Ramos (cell line): ENCODE results near the gene DQX1.

Experiments
- in situ Hi-C: fragments of 300-500 bp; cut with MboI; formaldehyde crosslinking; loops from one replicate; pipeline ENCODE4 v1.14.3; 2022; ENCODE audit warnings: low sequenced_read_pairs; ENCODE audit not compliant: unreplicated experiment

The DQX1 gene

GRCh38 chr2:74554820-74555531 lies 28.9 kb upstream of the DQX1 start:
- in situ Hi-C loops, result no loop called here

- in situ Hi-C loops, result no loop called here
Observed at GRCh38 chr2:74553892-74554819, 28.1 kb upstream of the DQX1 start, which contains the start of the genes DOK1 and LOXL3. Gene DOK1 (plus strand): TSS chr2:74554720. CDS start chr2:74554755, 35 bp downstream. Gene LOXL3 (minus strand): TSS chr2:74553942. CDS start chr2:74552634, 1,308 bp downstream.

DNA sequence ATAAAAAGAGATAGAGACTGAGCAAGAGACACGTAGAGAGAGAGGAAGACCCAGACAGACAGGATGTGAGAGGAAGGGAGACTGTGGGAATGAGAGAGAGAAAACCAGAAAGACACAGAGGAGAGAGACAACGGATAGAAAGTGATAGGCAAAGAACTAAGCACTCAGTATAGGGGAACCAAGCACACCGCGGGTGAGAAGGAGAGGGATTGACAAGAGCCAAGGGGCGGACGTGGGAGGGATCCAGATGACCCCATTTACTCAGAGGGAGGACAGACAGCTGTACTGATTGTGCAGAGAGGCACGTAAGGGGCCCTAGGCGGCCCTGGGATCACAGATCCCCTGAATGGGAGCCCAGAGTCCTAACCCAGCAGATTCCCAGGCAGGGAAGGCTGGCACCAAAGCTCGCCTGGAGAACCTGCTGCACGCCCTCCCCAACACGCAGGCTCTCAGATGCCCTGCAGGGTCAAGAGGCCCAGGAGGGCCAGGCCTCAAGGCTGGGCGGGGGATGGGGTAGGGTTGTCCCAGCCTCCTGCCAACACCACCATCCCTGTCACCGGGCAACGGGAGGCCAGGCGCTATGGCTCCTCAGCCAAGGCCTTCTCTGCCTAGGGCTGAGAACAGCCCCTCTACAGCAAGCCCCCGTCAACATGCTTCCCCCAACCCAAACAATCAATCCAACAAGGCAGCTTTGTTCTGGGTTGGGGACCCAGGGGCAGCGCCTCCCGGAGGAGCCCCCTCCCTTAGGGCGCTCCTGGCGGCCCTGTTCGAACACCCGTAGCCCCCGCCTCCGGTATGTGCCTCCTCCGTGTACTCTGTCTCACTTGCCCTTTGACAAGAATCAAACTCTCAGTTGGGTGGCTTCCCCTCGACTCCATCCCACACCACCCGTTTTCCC lies 27.1 kb upstream of the DQX1 start:
- in situ Hi-C loops, result no loop called here

DNA sequence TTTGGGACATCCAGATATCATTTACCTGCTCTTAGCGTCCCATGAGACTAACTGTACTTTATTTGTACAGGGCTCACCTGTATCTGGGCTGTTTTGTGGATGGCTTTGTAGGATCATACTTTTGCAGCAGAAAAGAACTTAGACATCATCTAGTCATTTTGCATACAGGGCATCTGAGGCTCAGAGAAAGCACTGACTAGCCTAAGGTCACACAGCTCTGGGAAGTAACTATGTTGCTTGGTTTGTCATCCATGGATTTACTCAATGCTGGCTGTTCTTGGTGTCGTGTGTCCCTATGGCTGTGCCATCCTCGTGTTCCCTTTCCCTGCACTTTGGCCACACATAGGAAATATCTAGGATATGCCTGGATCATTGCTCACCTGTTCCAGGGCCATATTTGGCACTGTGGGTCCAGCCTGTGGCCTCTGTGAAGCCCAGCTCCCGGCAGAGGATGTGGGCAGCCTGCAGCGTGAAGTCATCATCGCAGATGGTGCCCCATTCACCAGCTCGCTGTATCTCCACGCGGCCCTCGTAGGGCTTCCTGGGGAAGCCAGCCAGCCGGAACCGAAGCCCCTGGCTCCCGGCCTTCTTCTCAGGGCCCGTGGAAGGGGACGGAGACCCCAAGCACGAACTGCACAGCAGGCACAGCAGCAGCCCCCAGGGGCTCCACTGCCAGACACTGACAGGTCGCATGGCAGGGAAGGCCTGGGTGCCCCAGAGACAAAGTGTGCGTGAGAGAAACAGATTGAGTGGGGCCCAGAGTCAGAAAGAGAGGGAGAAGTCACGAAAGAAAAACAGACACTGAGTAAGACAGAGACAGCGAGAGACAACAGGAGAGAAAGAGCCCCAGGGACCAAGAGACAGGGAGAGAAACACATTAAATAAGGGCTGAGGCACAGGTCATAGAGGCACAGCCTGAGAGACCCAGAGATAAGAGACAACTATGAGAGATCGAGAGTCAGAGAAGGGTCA lies 26.2 kb upstream of the DQX1 start:
- in situ Hi-C loops, result no loop called here

DNA sequence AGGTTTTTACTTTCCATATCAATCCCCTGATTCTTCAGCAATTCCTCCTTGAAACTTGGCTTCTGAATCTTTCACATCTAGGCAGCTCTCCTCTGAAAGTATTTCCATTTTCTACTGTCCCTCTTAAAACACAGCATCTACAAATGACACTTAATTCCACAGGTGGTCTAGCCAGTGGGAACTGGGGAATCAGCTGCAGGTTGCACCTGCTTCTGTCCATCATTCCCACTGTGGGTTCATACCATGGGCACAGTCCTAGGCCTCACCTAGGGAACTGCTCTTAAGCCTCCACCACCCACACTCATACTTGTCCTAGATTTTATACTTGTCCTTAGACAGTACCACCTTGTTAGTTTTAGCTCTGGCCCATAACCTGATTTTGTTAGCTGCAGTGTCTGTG lies 25.5 kb upstream of the DQX1 start:
- in situ Hi-C loops, result no loop called here

- in situ Hi-C loops, result no loop called here
Observed at GRCh38 chr2:74550231-74550630, 24.2 kb upstream of the DQX1 start.

DNA sequence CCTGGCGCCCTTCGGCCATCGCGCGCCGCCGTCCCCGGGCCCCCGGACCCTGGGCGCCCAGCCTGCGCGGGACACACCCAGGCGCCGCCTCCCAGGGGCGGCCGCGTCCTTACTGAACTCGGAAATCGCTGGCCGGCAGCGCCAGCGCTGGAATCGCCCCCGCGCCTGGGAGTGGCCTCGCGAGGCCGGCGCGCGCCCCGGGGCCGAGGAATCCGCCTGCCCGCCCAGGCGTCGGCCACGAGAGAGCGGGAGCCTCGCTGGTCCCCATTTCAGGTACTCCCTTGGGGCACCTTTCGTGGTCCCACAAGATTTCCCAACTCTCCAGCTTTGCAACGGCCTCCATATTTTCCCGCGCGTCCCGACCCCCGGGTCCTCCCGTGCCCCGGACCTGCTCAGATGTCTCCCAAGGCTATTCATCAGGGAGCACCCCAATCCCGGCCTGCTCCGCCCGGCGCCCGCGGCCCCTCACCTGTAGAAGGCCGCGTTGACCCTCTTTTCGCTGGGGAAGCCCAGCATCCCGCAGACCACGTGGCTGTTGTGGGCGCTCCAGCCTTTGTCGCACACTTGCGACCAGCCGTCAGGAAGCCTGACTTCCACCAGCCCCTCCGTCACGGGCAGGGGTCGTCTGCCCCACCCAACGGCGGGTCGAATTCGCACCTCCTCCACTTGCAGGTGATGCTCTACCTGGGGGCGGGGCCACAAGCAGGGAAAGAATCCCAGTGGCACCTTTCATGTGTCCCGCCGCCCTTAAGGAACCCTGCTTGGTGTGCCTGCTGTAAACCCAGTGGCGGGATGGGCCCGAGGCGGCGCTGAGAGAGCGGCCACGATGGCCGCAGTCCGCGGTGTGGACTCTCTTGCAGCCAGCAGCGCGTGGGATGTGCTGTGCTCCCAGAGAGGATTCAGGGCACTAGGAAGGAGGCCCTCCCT lies 23.1 kb upstream of the DQX1 start:
- in situ Hi-C loops, result no loop called here

GRCh38 chr2:74548285-74548899 lies 22.4 kb upstream of the DQX1 start:
- in situ Hi-C loops, result no loop called here

- in situ Hi-C loops, result no loop called here
Observed at GRCh38 chr2:74546004-74546403, 20.0 kb upstream of the DQX1 start.

DNA sequence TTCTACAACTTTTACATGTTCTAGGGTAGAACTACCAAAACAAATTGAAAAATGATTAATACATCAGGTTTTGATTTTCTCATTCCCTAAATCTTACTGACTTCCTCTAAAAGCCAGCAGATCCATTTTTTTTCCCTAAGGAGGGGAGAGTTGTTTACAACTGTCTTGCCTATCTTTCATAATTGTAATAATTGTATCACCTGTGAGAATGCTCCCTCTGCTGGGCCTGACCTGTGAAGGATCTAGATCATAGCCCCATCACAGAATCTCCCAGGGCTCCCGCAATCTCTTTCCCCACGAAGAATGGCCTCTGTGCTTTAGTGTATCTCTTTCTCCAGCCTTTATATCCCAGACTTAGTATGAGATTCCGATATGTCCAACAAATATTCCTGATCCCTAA lies 18.6 kb upstream of the DQX1 start:
- in situ Hi-C loops, result no loop called here

GRCh38 chr2:74542978-74543377 lies 16.9 kb upstream of the DQX1 start:
- in situ Hi-C loops, result no loop called here

- in situ Hi-C loops, result no loop called here
Observed at GRCh38 chr2:74540291-74540690, 14.3 kb upstream of the DQX1 start.

DNA sequence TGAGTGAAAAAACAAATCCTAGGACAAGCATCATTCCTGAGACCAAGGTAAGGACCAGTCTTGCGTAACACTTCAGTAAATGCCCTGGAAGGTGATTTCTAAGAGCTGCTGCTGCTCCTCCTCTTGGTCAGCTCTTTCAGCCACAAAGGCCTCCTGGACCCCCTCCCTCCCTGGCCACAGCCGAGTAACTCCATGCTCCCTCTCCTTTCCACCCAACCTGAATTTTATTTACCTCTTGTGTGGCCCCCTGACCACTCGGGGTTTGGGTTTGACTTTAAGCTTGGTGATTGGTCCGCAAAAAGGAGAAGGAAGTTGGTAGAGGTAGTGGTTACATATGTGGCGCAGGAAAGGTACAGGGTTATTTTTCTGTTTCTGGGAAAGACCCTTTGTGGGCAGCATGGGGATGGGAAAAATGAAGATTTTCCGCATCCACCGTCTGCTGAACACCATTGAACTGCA lies 12.9 kb upstream of the DQX1 start:
- in situ Hi-C loops, result no loop called here

DNA sequence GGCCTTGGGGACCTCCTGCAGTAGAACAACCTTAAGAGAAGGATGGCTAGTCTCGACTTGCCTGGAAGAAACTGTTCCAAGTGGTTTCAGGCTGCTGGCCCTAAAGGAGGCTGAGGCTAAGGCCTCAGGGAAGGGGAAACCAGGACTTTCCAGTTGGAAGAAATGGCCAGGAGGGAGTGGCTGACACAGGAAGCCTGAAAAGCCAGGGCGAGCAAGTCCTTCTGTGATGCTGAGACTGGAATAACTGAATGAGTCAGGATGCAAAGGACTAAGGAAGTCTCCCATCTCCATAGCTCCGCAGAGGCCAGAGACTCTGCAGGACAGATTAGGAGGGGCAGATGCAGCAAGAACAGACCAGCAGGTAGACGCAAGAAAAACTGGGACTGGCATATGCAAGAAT lies 11.1 kb upstream of the DQX1 start:
- in situ Hi-C loops, result no loop called here

DNA sequence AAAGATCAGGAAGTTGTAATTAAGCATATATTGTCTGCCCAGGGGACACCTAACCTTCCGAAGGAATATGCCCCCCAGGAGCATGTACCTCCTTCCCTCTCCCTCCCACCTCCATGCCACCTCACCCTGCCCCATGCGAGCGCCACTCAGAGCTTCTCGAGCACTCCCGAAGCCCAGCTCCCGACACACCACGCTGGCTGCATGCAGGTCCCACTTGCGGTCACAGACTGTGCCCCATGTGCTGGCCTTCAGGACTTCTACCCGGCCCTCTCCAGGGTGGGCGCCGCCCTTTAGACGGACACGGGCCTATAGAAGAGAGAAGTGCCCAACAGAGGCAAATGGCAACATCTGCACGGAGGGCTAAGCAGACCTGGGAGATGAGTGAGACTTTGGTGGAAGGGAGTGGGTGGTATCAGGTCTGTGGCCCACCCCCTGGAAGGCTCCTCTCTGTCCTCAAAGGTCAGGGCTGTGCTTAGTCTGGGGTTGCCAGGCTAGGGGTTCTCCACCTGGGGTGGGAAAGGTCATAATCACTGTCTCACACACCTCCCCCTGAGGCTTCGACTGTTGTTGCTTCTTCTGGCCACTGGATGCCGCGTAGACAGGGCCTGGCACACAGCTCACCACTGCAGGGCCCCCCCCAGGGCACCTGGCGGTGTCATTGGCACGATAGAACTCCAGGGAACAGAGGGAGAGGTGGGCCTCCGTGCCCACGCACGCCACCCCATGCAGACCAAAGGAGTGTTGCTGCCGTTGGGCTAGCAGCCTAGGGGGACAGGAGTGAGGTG lies 10.3 kb upstream of the DQX1 start:
- in situ Hi-C loops, result no loop called here

GRCh38 chr2:74535440-74535965 lies 9.5 kb upstream of the DQX1 start:
- in situ Hi-C loops, result no loop called here

- in situ Hi-C loops, result no loop called here
Observed at GRCh38 chr2:74534411-74534810, 8.4 kb upstream of the DQX1 start.
